ENCODE measurements around the gene ATP8A2.
A peak's percentile ranks its signal among the peaks of the same experiment; 100 is the strongest.

Gene ATP8A2

GRCh38 chr13:25848812-25849745 is 477.3 kb downstream of the ATP8A2 start:
- no peak for DNase-seq (ENCODE audit: low read depth)

- DNase-seq (ENCODE audit: low read depth), result no peak
These were observed 486.1 kb downstream of the ATP8A2 start for GRCh38 chr13:25857830-25858229.

GRCh38 chr13:25859528-25859927 is 487.8 kb downstream of the ATP8A2 start:
- DNase-seq (ENCODE audit: low read depth), result no peak

DNA sequence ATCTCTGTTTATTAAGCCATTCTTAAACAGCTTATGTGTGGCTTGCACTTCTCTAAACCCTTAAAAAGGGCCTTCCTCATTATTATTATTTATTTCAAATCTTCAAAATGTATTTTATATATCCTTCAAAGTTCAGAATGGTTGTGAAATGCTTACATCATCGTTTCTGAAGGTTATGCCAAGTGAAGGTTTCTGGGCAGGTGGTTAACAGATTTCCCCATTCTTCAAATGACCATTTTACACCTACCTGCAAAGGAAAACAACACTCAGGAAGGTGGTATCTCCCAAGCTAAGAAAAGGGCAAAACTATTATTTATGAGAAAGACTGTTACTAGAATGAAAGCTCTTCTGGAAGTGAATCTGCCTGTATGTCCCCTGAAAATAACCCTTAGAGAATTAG is 488.5 kb downstream of the ATP8A2 start:
- DNase-seq (ENCODE audit: low read depth), result no peak

GRCh38 chr13:25860862-25861261 is 489.1 kb downstream of the ATP8A2 start:
- peak; percentile 78 for DNase-seq (ENCODE audit: low read depth)

GRCh38 chr13:25862156-25862555 is 490.4 kb downstream of the ATP8A2 start:
- DNase-seq (ENCODE audit: low read depth), result no peak

DNA sequence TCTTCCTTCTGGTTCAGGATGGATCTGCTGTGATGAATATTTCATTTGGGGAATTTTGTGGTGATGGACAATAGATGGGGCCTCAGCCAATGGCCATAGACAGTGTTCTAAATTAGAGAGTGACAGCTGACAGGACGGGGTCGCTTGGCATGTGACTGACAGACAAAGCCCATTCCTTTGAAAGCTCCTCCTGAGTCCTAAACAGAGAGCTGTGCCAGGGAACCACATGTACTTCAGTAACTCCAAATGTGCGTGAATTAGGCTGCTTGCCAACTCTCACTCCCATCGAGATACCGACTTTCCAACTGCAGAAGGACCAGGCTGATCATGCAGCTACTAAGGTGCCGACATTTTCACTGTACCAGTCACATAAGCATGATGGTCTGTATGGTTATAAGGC is 492.3 kb downstream of the ATP8A2 start:
- no peak for DNase-seq (ENCODE audit: low read depth)

DNA sequence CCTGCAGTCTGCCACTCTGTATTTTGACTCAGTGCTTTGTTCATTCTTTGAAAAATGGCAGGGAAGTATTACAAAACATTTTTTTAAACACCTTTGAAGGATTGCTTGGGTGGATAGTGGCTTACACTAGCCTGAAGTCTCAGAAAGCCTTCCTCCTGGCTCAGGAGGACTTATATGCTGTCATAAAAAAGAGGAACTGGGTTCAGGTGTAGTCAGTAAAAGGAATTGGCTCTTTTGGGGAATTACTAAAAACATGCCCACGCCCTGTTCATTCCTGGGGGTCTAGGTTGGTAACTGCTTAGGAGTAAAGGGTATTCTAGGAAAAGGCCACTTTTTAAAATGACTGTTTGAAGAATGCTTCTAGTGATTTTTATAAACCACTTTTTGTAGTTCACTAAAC is 493.2 kb downstream of the ATP8A2 start:
- DNase-seq (ENCODE audit: low read depth), result no peak

DNA sequence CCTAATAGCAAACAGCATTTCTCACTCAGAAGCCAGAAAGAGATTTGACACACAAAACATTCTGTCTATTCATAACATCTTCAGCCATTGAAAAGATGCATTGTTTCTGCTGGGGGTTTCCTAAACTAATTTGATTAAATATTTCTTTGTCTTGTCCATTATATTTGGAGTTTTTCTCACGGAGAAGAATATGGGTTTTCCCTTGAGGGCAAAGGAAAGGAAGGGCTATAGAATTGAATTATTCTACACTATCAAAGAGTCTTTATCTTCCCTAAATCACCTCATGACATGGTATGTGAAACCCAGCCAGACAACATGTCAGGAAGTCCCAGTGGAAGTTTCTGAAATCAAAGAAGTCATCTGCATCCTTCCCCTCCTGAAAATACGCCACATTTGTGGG is 493.6 kb downstream of the ATP8A2 start:
- no peak for DNase-seq (ENCODE audit: low read depth)

DNA sequence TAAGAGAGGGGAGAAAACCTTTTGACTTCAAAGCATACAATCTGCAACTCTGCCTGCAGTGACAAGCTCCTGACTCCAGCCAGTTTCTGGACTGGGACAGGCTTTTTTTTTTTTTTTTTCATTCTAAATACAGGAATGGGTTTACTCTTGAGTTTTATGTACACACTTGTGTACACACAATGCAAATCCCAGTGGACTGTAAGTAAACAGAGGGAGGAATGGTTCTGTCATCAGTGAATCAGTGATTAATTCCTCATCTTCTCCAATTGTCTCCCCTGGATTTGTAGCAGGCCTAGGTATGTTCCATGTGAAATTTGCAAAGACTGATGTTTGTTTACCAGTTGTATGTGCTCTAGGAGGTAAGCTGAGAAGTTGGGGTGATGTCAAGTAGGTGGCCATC is 495.3 kb downstream of the ATP8A2 start:
- no peak for DNase-seq (ENCODE audit: low read depth)

- DNase-seq (ENCODE audit: low read depth), result no peak
These were observed 496.7 kb downstream of the ATP8A2 start for GRCh38 chr13:25868490-25868889.

DNA sequence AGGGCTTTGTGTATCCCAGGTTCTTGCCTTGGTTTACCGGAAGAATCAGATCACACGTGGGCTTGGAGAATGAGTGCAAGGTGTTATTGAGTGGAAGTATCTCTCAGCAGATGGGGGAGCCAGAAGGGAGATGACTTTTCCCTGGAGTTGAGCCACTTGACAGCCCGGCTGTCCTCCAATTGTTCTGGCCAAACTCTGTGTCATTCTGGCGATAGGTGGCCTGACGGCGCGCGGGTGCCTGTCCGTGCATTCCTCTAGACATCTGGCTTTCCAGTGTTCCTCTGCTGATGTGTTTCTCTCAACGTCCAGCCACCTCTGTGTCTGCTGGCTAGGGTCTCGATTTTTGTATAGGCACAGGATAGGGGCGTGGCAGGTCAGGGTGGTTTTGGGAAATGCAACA is 498.2 kb downstream of the ATP8A2 start:
- DNase-seq (ENCODE audit: low read depth), result no peak

- no peak for DNase-seq (ENCODE audit: low read depth)
These were observed 499.8 kb downstream of the ATP8A2 start for GRCh38 chr13:25871389-25872125.

GRCh38 chr13:25872481-25873241 is 500.9 kb downstream of the ATP8A2 start:
- no peak for DNase-seq (ENCODE audit: low read depth)

DNA sequence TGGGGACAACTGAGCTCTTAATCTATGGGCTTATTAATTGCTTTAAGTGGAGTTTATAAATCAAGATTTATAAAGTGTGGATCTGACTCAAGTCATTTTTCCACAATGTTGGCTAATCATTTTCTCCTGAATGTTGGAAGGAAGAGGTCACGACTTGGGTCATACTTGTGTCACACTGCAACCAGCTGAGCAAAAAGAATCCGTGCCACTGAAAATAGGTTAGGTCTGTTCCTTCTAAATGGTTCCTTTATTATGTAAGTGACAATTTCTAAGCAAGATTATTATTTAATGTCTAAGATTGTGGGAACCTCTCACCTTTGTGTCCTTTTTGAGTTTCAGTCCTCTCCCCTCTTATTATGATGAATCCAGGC is 501.5 kb downstream of the ATP8A2 start:
- no peak for DNase-seq (ENCODE audit: low read depth)

DNA sequence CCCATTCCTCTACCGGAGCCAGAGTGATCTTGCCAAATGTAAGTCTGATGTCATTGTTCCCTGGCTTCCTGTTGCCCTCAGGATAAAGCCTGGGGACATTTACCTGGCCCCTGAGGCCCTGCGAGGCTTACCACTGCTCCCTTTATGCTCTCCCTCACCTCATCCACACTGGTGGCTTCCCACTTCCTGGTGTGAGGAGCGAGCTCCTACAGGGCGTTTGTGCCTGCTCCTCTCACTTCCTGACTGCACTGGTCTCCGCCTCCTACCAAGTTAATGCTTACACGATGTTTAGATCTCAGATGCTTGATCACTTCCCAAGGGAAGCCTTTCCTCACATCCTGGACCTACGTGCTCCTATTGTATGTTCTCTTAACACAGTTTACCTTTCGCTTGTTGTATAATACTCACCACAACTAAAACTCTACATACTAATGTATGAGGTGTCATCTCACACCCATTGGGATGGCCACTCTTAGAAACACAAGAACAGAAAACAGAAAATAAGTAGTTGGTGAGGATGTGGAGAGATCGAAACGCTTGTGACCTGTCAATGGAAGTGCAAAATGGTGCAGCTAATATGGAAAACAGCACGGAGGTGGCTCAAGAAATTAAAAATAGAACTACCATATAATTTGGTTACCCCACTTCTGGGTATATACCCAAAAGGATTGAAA is 502.4 kb downstream of the ATP8A2 start:
- no peak for DNase-seq (ENCODE audit: low read depth)

DNA sequence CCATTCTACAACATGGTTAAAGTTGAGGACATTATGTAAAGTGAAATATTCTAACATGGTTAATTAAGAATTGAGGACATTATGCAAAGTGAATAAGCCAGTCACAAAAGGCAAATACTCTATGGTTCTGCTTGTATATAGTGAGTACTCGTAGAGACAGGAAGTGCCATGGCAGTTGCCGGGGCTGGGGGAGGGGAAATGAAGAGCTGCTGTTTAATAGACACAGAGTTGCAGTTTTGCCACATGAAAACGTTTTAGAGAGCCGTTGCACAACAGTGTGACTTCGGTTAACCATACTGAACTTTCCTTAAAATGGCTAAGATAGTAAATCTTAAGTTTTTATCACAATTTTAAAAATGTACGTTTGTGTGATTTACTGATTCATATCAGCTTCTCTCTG is 503.1 kb downstream of the ATP8A2 start:
- no peak for DNase-seq (ENCODE audit: low read depth)

GRCh38 chr13:25876247-25876646 is 504.5 kb downstream of the ATP8A2 start:
- DNase-seq (ENCODE audit: low read depth), result no peak

- no peak for DNase-seq (ENCODE audit: low read depth)
These were observed 507.7 kb downstream of the ATP8A2 start for GRCh38 chr13:25879466-25879865.

DNA sequence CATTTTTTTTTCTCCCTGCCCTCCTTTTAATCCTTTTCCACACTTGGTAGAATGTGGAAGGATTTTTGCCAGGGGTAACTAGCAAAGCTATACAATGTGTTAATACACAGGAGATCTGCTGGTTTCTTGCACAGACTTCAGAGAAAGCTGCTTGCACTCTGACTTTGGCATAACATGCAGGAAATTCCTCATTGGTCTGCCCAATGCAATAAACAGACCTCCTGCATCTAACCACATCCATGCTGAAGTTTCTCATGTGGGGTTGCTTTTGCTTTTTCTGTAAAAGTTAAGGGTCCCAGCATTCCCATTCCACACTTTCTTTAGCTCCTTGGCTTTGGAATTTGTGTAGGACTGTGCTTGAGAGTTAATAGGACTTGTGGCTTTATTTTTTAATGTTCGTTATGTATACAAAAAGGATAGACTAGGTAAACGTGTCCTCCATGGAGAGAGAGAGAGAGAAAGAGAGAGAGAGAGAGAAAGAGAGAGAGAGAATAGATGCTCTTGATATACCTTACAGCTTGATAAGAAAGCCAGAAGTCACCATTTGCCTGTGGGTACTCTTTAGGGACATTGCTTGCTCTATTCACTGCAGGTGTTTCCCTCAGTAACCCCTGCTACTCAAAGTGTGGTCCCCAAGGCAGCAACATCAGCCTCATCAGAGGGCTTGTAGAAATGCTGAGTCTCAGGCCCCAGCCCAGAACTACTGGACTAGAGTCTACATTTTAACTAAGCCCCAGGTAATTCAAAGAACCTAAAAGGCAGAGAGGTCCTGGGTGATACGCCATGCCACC is 509.6 kb downstream of the ATP8A2 start:
- DNase-seq (ENCODE audit: low read depth), result peak; percentile 71

DNA sequence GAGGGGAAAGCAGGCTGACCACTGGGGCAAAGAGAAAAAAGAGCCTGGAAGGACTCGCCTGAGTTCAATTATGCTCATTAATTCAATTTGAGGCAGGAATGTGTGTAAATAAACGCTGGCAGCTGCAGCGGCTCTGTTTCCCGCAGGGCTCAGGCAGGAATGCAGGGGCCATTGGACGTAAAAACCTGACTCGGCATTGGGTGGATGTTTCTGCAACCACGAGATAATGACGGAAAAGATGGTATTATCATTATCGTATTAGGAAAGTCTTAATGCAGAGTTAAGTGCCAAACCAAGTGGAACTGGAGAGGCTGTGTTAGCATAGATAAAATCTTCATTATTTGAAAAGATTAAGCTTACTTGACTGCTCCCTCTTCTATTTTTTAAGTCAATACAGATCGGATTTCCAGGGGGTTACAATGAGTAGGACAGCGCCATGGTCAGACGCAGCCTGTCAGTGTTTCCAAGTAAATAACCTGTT is 510.2 kb downstream of the ATP8A2 start:
- peak; percentile 78 for DNase-seq (ENCODE audit: low read depth)

All from iris pigment epithelial cell (primary cell).